OCI-LY1 (cell line): ENCODE measurements around the gene CTNND2.

ENCODE experiments used
- H2AFZ ChIP-seq: fragments of 200-600 bp; sonication (generic), shearing (Covaris generic); 2 replicates; pipeline ENCODE4 v1.6.0; 2014; ENCODE audit warnings: antibody characterized with exemption, mild to moderate bottlenecking, low read length
- H3F3A ChIP-seq: fragments of 200-600 bp; sonication (generic), shearing (Covaris generic); 2 replicates; pipeline ENCODE4 v1.6.0; 2014; ENCODE audit warnings: mild to moderate bottlenecking, antibody characterized with exemption, low read length, moderate library complexity; ENCODE audit not compliant: insufficient read depth
- H3K27ac ChIP-seq: fragments of 200-600 bp; sonication (generic); 2 replicates; pipeline ENCODE4 v1.5.1; 2014; ENCODE audit warnings: low read length, mixed run types, mild to moderate bottlenecking, low read depth; ENCODE audit not compliant: poor library complexity, severe bottlenecking
- H3K27me3 ChIP-seq: fragments of 200-600 bp; sonication (generic); 2 replicates; pipeline ENCODE4 v1.6.0; 2014; ENCODE audit warnings: antibody characterized with exemption, mild to moderate bottlenecking, low read length, moderate library complexity; ENCODE audit not compliant: insufficient read depth
- H3K36me3 ChIP-seq: fragments of 200-600 bp; sonication (generic); 2 replicates; pipeline ENCODE4 v1.6.1; 2014; ENCODE audit warnings: mild to moderate bottlenecking, antibody characterized with exemption, low read length, moderate library complexity, mixed read lengths; ENCODE audit not compliant: insufficient read depth
- H3K4me1 ChIP-seq: fragments of 200-600 bp; sonication (generic); 2 replicates; pipeline ENCODE4 v1.5.1; 2014; ENCODE audit warnings: mild to moderate bottlenecking, low read length, moderate library complexity; ENCODE audit not compliant: insufficient read depth, severe bottlenecking
- H3K4me2 ChIP-seq: fragments of 200-600 bp; sonication (generic), shearing (Covaris generic); 2 replicates; pipeline ENCODE4 v1.6.1; 2014; ENCODE audit warnings: low read length
- H3K4me3 ChIP-seq: fragments of 200-600 bp; sonication (generic); 2 replicates; pipeline ENCODE4 v1.5.1; 2014; ENCODE audit warnings: low read length, low read depth, mild to moderate bottlenecking, mixed read lengths; ENCODE audit not compliant: poor library complexity, severe bottlenecking
- H3K79me2 ChIP-seq: fragments of 200-600 bp; shearing (Covaris generic); 2 replicates; pipeline ENCODE4 v1.6.1; 2016; ENCODE audit warnings: mixed run types, low read length, mixed read lengths; ENCODE audit not compliant: insufficient read depth
- H3K9ac ChIP-seq: fragments of 200-600 bp; sonication (generic), shearing (Covaris generic); 2 replicates; pipeline ENCODE4 v1.6.1; 2014; ENCODE audit warnings: mild to moderate bottlenecking, low read length, mixed read lengths
- H3K9me2 ChIP-seq: fragments of 200-600 bp; sonication (generic), shearing (Covaris generic); 2 replicates; pipeline ENCODE4 v1.6.1; 2014; ENCODE audit warnings: low read depth, mild to moderate bottlenecking, low read length, mixed read lengths
- H3K9me3 ChIP-seq: fragments of 200-600 bp; shearing (Covaris generic); 2 replicates; pipeline ENCODE4 v1.6.1; 2014; ENCODE audit warnings: low read length, mixed read lengths
- H4K20me1 ChIP-seq: fragments of 200-600 bp; sonication (generic), shearing (Covaris generic); 2 replicates; pipeline ENCODE4 v1.6.0; 2016; ENCODE audit warnings: mild to moderate bottlenecking, low read length; ENCODE audit not compliant: insufficient read depth
- CTCF ChIP-seq: fragments of 200-600 bp; sonication (generic), shearing (Covaris generic); IDR thresholded peaks from 2 replicates; pipeline ENCODE4 v1.5.1; 2017; ENCODE audit warnings: mild to moderate bottlenecking, antibody characterized with exemption, low read length, moderate library complexity, mixed read lengths
- EZH2 ChIP-seq: fragments of 200-600 bp; sonication (generic), shearing (Covaris generic); IDR thresholded peaks from 2 replicates; pipeline ENCODE4 v1.8.0; 2017; ENCODE audit warnings: borderline replicate concordance, mixed run types, mild to moderate bottlenecking, antibody characterized with exemption, low read length, moderate library complexity, mixed read lengths

Gene CTNND2

GRCh38 chr5:11400316-11400715 is 503.9 kb downstream of the CTNND2 start:
- no peak overlapping the region for H3K4me3 ChIP-seq
- no peak overlapping the region for H2AFZ ChIP-seq
- H4K20me1 ChIP-seq, result no peaks in the 10 kb centered on the region
- no peaks in the 10 kb centered on the region for H3K27me3 ChIP-seq
- H3K4me2 ChIP-seq, result no peak overlapping the region
- H3K4me1 ChIP-seq, result no peaks in the 10 kb centered on the region
- H3K9me3 ChIP-seq, result no peaks in the 10 kb centered on the region
- H3K79me2 ChIP-seq, result no peaks in the 10 kb centered on the region
- H3K27ac ChIP-seq, result no peak overlapping the region
- no peaks in the 10 kb centered on the region for H3K36me3 ChIP-seq
- no peak overlapping the region for H3K9ac ChIP-seq
- H3K9me2 ChIP-seq, result no peaks in the 10 kb centered on the region
- TF ChIP-seq CTCF (no peak), EZH2 (no peak)
- no peaks in the 10 kb centered on the region for H3F3A ChIP-seq

- Histone ChIP-seq H3K4me2 (no peak overlapping the region), H3K79me2 (no peaks in the 10 kb centered on the region), H4K20me1 (no peaks in the 10 kb centered on the region), H3K36me3 (no peaks in the 10 kb centered on the region), H3F3A (no peaks in the 10 kb centered on the region), H3K9me2 (no peaks in the 10 kb centered on the region), H3K27ac (no peak overlapping the region), H3K4me1 (no peaks in the 10 kb centered on the region), H3K9me3 (no peaks in the 10 kb centered on the region), H3K9ac (no peak overlapping the region), H3K4me3 (no peak overlapping the region), H2AFZ (no peak overlapping the region), H3K27me3 (no peaks in the 10 kb centered on the region)
- TF ChIP-seq EZH2, result no peak
- TF ChIP-seq CTCF, result no peak
Measured at GRCh38 chr5:11398728-11399127, 505.5 kb downstream of the CTNND2 start.

- Histone ChIP-seq H2AFZ (no peak overlapping the region), H3K27me3 (no peaks in the 10 kb centered on the region), H3K79me2 (no peaks in the 10 kb centered on the region), H3K36me3 (no peaks in the 10 kb centered on the region), H3K4me3 (no peak overlapping the region), H3K9me3 (no peaks in the 10 kb centered on the region), H4K20me1 (no peaks in the 10 kb centered on the region), H3K4me1 (no peaks in the 10 kb centered on the region), H3K9ac (no peak overlapping the region), H3F3A (no peaks in the 10 kb centered on the region), H3K4me2 (no peak overlapping the region), H3K27ac (no peak overlapping the region), H3K9me2 (no peaks in the 10 kb centered on the region)
- TF ChIP-seq CTCF (no peak), EZH2 (no peak)
Measured at GRCh38 chr5:11397549-11397948, 506.7 kb downstream of the CTNND2 start.
